GM19025 (cell line): Measurements from ENCODE around the gene LRP2.
"Not testable (repeated sequence)": the region's sequence is repeated elsewhere in the genome, so short reads cannot be mapped to it uniquely, and the experiment has no call there.

Experiments
- ATAC-seq: cut with Tn5 transposase; IDR thresholded peaks from one replicate; pipeline ENCODE4 v1.9.1; 2021; ENCODE audit warnings: mild to moderate bottlenecking, low read depth, moderate library complexity; ENCODE audit not compliant: unreplicated experiment

The LRP2 gene

DNA sequence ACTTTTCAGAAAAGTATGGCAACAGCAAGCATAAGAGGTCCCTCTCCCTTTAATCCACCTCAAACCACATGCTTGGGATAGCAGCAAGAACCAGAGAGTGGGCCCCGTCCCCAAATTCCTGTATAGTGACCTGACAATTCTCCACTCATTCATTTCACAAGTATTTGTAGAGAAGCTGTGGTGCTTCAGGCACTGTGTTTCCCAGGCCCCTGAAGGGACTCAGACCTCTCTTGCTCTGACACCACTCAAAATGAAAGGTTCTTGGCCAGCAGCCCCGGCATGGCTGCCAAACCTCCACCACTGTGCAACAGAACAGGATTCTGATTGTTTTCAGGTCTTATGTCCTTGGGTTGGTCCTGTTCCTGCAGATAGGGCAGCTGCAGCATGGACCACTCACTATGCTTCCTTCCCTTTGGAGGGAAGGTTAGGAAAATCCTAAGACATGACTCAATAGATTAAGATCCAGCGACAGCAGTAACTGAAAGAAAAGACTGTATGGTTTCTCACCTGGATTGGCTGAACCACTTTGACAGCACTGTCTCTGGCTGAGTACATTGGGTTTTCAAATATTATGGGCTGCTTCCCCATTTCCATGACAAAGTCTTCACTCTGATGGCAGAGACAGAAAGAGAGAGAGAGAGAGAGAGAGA is 225.3 kb downstream of the LRP2 start:
- ATAC-seq = no peak

DNA sequence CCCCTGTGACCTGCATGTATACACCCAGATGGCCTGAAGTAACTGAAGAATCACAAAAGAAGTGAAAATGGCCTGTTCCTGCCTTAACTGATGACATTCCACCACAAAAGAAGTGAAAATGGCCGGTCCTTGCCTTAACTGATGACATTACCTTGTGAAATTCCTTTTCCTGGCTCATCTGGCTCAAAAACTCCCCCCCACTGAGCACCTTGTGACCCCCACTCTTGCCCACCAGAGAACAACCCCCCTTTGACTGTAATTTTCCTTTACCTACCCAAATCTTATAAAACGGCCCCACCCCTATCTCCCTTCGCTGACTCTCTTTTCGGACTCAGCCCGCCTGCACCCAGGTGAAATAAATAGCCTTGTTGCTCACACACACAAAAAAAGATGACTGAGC is 225.9 kb downstream of the LRP2 start:
- not testable (repeated sequence) for ATAC-seq

DNA sequence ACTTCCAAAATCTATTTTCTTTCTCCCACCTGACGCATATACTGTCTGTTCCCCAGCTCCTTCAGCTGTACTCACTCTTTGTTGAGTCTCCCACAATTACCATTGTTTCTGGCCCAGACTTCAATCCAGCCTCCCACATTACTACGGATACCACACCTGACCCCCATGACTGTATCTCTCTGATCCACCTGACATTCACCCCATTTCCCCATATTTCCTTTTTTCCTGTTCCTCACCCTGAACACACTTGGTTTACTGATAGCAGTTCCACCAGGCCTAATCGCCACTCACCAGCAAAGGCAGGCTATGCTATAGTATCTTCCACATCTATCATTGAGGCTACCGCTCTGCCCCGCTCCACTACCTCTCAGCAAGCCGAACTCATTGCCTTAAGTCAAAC is 228.1 kb downstream of the LRP2 start:
- ATAC-seq = not testable (repeated sequence)

DNA sequence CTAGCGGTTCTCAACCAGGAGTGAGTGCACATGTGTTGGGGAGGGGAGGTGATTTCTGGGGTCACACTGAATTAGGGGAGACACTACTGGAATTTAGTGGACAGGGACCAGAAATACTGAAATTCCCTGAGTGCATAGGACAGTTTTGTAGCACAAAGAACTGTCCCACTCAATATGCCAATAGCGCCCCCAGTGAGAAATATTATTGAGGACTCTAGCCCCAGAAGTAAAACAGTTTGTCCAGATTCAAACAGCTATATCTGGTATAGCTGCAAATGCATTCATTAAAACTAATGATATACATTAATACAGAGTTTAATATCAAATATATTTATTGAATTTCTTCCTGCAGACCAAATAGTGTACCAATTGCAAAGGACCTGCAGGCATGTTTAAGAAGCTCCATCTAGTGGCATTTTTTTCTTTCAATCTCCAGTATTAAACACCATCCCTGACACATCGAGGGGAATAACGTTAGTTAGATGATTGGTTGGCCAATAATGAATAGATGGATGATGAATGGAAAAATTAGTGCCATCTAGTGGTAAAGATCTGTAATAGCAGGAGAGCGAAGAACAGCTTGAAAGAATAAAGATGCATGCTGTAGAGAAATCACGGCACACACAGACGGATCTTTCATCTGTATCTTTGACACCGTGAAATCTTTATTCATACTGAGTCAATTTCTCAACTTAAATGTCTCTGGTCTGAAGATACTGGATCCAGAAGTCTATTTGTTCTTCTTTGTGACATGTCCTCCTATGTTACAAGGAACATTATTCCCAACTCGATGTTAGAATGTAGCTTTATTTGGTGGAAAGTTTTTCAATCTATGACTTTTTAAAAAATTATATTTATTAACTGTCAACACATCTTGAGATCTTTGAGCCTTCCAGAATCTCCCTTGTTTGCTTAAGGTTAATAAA is 230.5 kb downstream of the LRP2 start:
- ATAC-seq = peak; percentile 75

DNA sequence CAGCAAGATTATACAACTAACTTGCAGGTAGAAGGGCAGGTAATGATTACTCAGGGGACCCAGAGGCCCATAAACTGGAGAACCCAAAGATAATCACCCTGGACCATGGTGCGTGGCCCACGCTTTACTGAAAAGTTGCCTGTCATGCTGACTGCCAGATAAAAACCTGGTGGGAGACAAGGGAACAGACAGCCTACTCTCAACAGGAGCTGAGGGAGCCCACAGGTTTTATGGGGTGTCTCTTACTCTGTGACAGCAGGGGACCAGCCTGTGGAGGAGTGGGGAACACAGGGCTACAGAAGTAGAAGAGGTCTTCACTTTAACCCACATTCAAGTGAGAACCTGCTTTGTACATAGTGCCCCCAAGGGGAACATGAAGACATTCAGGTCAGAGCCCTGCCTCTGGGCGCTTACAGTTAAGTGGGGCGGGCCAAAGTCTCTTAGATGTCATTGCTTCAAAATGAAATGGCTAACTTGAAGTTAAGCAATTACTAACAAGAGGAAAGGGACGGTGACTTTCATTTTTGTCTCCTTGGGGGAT is 232.6 kb downstream of the LRP2 start:
- ATAC-seq = no peak

DNA sequence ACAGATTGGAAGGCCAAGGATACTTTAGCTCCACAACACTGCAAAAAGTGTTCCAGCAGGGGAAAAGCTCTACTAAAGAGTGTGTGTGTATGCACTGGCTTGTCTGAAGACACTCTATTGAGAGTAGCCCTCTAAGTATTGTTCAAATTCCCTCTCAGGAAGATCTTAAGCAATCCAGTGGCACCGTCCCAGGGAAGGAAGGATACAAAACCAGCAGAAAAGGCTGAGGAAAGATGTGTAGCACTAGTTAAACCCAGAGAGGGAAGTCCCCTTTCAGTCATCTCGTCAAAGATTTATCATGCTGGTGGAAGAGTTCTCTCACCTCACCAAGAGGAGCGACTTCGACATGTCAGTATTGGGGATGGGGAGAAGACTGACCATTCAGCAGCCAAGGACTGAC is 242.5 kb downstream of the LRP2 start:
- no peak for ATAC-seq

DNA sequence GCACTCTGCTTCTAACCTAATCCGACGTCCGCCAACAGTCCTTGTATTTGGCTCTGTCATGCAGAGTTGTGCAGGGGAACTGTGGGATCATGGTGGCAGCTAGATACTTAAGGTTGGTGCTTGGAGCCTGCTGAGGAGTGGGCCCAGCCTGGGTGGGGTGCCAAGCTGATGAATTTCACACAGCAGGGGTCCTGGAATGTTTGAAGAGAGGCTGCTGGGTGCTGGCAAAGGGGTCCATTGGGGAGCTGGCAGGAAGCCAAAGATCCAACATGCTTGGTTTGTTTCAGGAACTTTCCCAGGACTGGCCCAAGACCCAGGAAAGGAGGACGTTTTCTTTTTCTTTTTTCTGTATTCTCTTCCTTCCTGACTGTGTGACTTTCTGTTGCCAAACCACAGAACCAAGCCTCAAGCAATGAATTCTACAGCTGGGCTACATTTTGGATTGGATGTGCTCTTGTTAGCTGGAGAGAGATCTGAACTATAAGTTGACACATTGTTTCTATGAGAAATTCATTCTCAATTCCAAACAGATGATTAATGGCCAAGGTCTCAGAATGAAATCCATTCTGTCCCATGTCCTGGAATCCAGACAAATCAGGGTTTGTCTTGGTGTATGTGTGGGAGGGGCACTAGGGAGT is 243.1 kb downstream of the LRP2 start:
- no peak for ATAC-seq

DNA sequence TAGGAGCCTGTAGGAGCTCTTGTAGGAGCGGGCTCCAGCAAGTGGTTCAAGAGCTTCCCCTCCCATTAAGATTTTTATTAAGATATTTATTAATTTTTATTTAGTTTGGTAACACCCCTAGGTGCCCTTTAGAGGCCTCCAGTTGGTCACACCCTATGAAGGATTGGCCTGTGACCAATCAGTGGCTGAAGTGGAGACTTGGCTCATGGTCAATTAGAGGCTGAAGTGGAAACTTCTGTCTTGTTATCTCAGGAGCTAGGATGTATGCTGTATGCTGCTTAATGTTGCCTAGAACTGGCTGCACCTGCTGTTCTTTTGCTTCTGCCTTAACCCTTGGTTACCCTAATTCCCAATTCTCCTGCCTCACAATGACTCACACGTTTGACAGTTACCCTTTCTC is 244.3 kb downstream of the LRP2 start:
- no peak for ATAC-seq

DNA sequence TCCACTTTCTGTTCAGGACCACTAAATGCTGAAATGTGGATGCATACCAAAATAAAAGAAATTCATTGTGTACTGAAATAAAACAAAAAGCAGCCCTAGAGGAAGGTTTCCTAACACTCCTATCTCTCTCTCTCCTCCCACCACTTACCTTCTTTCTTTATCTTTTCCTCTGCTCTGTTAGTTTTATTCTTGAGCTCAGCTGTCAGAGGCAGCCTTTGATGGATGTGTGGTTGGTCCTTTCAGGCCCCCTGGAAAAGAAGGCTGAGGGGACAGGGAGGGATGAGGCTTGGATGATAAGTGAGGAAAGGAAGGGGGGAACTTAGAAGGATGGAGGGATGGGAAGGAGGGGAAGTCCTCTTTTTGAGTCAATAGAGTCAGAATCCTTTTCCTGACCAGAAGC is 245.3 kb downstream of the LRP2 start:
- ATAC-seq = no peak

DNA sequence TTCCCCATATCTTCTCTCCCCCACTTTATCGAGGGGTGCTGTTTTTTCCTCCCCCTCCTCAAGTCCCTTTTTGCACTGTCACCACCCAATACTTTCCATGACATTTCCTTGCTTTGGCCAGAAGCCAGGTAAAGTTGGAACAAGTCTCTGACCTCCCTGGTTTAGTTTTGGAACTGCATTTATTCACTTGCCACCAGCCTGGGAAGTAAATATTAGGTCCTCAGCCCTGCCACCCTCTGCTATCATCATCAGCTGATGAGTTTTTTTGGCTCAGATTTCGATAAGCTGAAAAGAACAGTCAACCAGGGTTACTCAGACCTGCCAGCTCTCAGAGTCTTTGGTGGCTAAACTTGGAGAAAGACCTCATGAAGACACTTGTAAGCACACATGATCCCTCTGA is 246.0 kb downstream of the LRP2 start:
- ATAC-seq = no peak

DNA sequence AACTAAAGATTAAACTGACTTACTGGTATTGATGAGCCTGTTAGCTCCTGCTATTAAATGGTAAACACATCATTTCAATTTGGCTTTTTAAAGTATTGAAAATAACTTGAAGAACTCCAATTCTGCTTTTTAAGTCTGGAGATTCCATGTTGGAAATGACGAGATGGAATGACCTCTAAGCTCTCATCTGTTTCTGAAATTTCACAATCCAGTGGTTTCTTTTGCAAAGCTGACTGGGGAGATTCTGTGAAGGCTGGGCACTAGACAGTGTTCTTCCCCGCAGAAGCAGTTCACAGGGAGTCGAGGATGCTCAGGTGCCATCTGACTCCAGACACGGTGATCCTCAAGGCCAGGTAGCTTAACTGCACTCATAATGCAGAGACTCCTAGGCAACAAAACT is 248.3 kb downstream of the LRP2 start:
- no peak for ATAC-seq

DNA sequence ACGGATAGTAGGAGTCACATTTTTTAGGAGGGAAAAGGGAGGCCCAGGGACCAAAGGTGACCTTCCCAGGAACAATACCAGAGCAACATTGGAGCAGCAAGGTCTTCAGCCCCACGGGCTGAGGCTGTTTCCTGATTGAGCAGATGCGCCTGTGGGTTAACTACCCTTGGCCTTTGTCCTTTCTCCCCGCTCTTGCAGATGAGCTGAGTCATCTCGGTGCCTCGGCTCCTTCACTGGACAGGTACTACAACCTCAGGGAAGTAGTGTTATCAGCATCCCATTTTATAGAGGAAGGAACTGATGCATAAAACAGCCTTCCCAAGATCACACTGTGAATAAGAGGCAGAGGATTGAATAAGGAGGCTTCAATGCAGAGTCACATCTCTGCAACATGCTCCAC is 249.5 kb downstream of the LRP2 start:
- ATAC-seq = no peak

DNA sequence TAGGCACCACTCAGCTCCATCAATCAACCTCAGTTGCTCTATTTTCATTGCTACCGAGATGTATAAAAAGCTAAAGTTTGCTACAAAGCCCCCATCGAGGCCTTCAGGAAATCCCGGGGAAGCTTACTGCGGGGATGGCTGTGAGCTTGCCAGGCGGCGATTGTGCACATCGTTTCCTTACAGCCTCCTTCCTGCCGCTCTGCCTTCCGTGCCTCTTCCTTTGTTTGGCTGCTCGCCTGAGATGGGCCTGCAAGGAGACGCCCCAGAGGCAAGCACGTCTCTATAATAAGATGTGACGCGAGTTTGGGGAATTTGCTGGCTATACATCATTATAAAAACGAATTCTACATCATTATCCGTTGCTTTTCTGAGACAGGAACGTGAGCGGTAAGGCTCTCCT is 251.4 kb downstream of the LRP2 start:
- ATAC-seq = no peak

DNA sequence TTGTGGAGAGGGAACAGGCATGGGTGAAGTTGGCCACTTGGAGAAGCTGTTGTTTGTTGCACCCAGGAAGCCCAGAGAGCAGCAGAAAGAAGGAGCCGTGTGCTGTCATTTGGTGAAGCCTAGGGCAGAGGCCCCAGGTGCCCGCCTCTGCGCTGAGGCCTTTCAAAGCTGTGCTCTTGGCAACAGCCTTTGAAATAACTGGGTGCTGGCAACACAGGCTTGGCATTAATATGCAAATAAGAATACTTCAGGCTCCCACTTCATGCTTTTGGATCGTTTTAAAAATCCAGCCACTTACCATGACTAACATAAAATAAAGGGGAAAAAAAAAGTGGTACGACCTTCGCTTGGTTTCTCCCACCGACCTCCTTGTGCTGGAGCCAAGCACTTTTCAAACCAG is 251.9 kb downstream of the LRP2 start:
- ATAC-seq = no peak

DNA sequence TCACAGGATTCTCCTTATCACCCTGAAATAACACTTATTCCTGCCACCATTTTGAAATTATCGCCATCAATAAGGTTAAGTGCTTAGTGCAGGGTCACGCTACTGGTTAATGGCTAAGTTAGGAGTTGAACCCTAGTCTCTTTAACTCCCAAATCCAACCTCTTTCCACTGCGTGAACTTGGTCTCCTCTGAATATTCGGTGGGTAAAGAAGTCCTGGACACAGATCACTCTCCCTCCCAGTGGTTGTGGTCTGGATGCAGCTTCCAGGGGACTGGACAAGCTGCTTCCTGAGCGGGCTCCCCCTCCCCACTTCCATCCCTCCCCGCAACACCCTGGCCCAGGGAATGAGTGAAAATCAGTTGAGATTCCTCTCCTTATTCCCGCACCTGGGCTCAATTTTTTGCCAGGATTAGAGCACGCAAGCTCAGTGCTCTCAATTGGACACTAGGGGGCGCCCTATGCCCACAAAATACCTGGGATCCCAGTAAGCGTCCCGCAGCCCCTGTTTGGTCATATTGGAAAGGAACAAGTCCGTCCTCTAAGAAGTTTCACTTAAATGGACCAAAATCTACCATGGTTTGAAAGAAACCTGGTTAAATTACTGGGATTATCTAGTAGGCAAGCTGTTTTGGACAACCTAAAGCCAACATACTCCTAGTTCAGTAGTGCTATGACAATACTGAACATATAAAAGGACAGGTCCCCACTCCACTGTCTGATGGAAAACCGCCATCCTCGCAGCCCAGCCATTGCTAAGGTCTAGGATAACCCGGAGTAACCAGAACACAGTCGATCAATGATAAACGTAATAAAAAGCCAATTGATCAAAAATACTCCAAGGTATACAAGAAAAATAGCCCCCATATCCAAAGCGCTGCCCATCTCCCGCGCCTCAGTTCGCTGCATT is 252.6 kb downstream of the LRP2 start:
- no peak for ATAC-seq

DNA sequence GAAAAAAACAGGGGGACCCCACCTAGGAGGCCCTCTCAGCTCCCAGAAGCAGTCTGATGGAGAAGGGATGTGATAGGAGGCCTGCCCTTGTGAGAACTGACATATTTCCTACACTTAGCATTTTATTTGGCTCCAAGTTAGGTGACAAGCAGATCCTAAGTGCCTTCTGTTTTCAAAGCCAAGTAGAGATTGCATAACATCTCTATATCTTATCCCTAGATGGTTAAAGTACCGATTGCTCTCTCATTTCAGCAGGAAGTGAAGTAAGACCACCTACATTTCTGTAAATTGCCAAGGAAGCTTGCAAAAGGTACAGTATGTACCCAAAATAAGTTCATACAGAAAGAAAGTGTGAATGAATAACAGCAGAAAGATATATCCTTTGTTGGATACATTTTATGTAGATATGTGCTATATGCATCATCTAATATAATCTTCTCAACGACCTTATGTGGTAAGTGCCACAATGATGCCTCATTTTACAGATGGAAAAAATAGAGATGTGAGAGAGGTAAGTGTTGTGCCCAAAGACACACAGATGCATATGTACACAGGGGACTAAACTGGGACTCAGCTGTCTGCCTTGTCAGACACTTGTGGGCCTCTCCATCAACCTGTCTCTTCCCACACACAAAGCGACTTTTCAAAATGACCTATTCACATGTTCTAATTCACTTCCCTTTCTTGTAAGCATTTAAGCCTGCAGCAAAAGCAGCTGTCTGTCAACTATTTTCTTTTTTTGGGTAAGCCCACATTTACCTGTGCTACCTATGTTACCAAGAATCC is 254.0 kb downstream of the LRP2 start:
- ATAC-seq = no peak

DNA sequence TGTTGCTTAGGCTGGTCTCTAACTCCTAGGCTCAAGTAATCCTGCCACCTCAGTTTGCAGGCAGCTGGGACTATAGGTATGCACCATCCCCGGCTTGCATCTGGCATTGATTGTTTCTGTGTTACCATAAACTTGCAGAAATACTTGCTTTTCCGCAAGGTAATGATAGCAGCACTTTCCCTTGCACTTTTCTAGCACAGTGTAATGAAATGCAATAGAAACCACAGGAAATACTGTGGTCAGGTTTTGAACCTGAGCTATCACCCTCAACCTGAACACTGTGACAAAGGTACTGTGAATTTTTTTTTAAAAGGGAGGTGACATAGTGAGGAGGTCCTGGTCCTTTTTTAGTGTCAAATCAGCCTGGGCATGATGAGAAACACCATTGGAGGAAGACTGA is 254.7 kb downstream of the LRP2 start:
- ATAC-seq = peak; percentile 60

DNA sequence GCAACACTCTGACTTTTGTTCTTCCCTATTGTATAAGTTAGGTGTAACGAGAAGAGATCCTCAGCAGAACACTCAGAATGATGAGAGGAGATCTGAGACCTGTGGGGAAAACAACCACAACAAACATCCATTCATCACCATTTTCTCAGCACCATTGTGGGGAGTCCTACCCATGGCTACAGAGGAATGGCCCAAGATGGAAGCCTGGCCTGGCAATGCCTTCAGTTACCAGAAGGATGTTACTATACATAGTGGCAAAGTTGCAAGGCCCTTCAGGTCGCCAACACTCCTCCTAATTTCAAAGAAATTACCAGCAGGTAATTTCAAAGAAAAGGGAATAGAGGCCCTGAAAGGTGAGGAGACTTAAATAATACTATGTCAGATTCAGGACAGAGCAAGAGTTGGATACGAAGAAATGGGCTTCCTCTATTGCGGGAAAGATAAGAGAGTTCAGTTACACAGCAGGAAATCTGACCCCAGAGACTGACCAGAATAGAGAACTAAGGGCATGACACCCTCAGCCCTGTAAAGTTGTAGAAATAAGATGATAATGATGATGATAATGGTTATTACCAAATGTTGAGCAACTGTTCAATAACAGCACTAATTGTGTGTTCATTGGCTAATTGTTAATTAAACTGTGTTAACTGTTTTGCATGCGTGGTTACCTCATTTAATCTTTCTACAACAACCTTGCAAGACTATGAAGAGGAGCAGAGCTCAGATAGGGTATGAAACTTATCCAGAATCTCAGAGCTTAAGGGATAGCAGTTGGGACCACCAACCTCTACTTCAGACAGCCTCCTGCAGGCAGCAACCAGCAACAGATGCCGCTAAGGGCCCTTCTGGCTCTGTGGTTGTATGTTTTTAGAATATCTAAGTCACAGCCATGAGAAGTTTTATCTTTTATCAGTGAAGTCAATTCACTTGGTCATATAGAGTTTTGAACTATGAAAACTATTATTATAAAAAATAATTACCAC is 255.5 kb downstream of the LRP2 start:
- no peak for ATAC-seq
